Neural cell (in vitro differentiated cells): ENCODE measurements around the gene YWHAB. TPM values are rescaled to one million over a fixed set of nuclear protein-coding genes. Genes with fewer than 3 reads are reported as not detected.

Experiments
- H2AFZ ChIP-seq: fragments of 200-600, 300-800 bp; sonication (generic), shearing (Covaris generic); 2 replicates; pipeline ENCODE4 v1.6.0; 2014; ENCODE audit warnings: low read depth, mild to moderate bottlenecking, antibody characterized with exemption, low read length, moderate library complexity
- H3F3A ChIP-seq: fragments of 200-600 bp; shearing (Covaris generic); 2 replicates; pipeline ENCODE4 v1.6.1; 2016; ENCODE audit warnings: mild to moderate bottlenecking, moderate library complexity, mixed read lengths, antibody characterized with exemption, low read length; ENCODE audit not compliant: insufficient read depth, poor library complexity, severe bottlenecking
- H3K27ac ChIP-seq: fragments of 200-600, 300-800 bp; sonication (generic), shearing (Covaris generic); 2 replicates; pipeline ENCODE4 v1.5.1; 2014; ENCODE audit warnings: mild to moderate bottlenecking, low read length, moderate library complexity
- H3K27me3 ChIP-seq: fragments of 300-800, 200-600 bp; sonication (generic), shearing (Covaris generic); 2 replicates; pipeline ENCODE4 v1.6.0; 2014; ENCODE audit warnings: mild to moderate bottlenecking, low read depth, low read length, moderate library complexity; ENCODE audit not compliant: insufficient read depth
- H3K36me3 ChIP-seq: fragments of 300-800, 200-600 bp; sonication (generic), shearing (Covaris generic); 2 replicates; pipeline ENCODE4 v1.5.1; 2014; ENCODE audit warnings: mild to moderate bottlenecking, antibody characterized with exemption, low read length, moderate library complexity; ENCODE audit not compliant: insufficient read depth
- H3K4me2 ChIP-seq: fragments of 300-800, 200-600 bp; sonication (generic), shearing (Covaris generic); 2 replicates; pipeline ENCODE4 v1.6.0; 2014; ENCODE audit warnings: mild to moderate bottlenecking, low read length
- H3K4me3 ChIP-seq: fragments of 300-800, 200-600 bp; sonication (generic), shearing (Covaris generic); 2 replicates; pipeline ENCODE4 v1.5.1; 2014; ENCODE audit warnings: mild to moderate bottlenecking, low read length, moderate library complexity
- H3K79me2 ChIP-seq: fragments of 200-600 bp; shearing (Covaris generic); replicated peaks from 2 replicates; pipeline ENCODE4 v1.6.0; 2014; ENCODE audit warnings: mild to moderate bottlenecking, low read length, moderate library complexity; ENCODE audit not compliant: insufficient read depth
- H3K9ac ChIP-seq: fragments of 300-800, 200-600 bp; sonication (generic), shearing (Covaris generic); 2 replicates; pipeline ENCODE4 v1.6.1; 2016; ENCODE audit warnings: mild to moderate bottlenecking, low read length, mixed read lengths
- H3K9me2 ChIP-seq: fragments of 200-600 bp; shearing (Covaris generic); 2 replicates; pipeline ENCODE4 v1.6.1; 2016; ENCODE audit warnings: mild to moderate bottlenecking, low read length, mixed read lengths; ENCODE audit not compliant: insufficient read depth
- H3K9me3 ChIP-seq: fragments of 200-600, 300-800 bp; sonication (generic), shearing (Covaris generic); 2 replicates; pipeline ENCODE4 v1.6.1; 2016; ENCODE audit warnings: mild to moderate bottlenecking, mixed run types, low read length, moderate library complexity, mixed read lengths
- H4K20me1 ChIP-seq: fragments of 200-600 bp; shearing (Covaris generic); 2 replicates; pipeline ENCODE4 v1.6.1; 2016; ENCODE audit warnings: mild to moderate bottlenecking, mixed run types; ENCODE audit not compliant: insufficient read depth
- EP300 ChIP-seq: fragments of 450-650 bp; conservative IDR thresholded peaks from 2 replicates; pipeline ENCODE4 v1.6.1; 2014; ENCODE audit warnings: antibody characterized with exemption, mild to moderate bottlenecking, moderate library complexity; ENCODE audit not compliant: poor library complexity, severe bottlenecking
- EZH2 ChIP-seq: fragments of 200-600, 300-800 bp; shearing (Covaris generic), sonication (generic); IDR thresholded peaks from 2 replicates; pipeline ENCODE4 v1.6.1; 2014; ENCODE audit warnings: antibody characterized with exemption, low read length, borderline replicate concordance, mild to moderate bottlenecking; ENCODE audit not compliant: insufficient read depth, poor library complexity, severe bottlenecking
- MXI1 ChIP-seq: fragments of 450-650 bp; conservative IDR thresholded peaks from 2 replicates; pipeline ENCODE4 v1.6.1; 2014; ENCODE audit warnings: antibody characterized with exemption, mild to moderate bottlenecking; ENCODE audit not compliant: poor library complexity, severe bottlenecking
- POLR2AphosphoS5 ChIP-seq: IDR thresholded peaks from 2 replicates; pipeline ENCODE4 v1.6.1; 2012
- RAD21 ChIP-seq: fragments of 450-650 bp; conservative IDR thresholded peaks from 2 replicates; pipeline ENCODE4 v1.6.1; 2014; ENCODE audit warnings: antibody characterized with exemption, mild to moderate bottlenecking, moderate library complexity
- REST ChIP-seq: IDR thresholded peaks from 2 replicates; pipeline ENCODE4 v1.6.1; 2012; ENCODE audit warnings: borderline replicate concordance
- SMC3 ChIP-seq: fragments of 450-650 bp; conservative IDR thresholded peaks from 2 replicates; pipeline ENCODE4 v1.6.1; 2014; ENCODE audit warnings: antibody characterized with exemption, mild to moderate bottlenecking, moderate library complexity; ENCODE audit not compliant: poor library complexity
- TAF1 ChIP-seq: IDR thresholded peaks from 2 replicates; pipeline ENCODE4 v1.6.1; 2012; ENCODE audit warnings: low read depth
- polyA plus RNA-seq: library from polyadenylated mRNA; depleted of rRNA; stranded (reverse); fragments of >200 nt; gene quantifications from 2 replicates; pipeline ENCODE4 v1.2.3, GENCODE V29; 2014
- TF ChIP-seq, protein P1 (sequence below): fragments of 450-650 bp; IDR thresholded peaks from 2 replicates; pipeline ENCODE4 v1.5.1; 2014; ENCODE audit warnings: antibody characterized with exemption, mild to moderate bottlenecking, moderate library complexity; ENCODE audit not compliant: poor library complexity, severe bottlenecking

YWHAB gene
- polyA plus RNA-seq, 1 donor from 2014 or later = 279 TPM

- Histone ChIP-seq H3K27ac (no peak overlapping the region), H3K9me2 (no peaks in the 10 kb centered on the region), H3K27me3 (no peaks in the 10 kb centered on the region), H3K9ac (no peak overlapping the region), H3K4me2 (no peak overlapping the region), H3K79me2 (peaks cover 11% of the 10 kb centered on the region), H4K20me1 (no peaks in the 10 kb centered on the region), H3K9me3 (no peaks in the 10 kb centered on the region), H3F3A (no peaks in the 10 kb centered on the region), H3K36me3 (peaks cover 12% of the 10 kb centered on the region), H2AFZ (no peak overlapping the region), H3K4me3 (no peak overlapping the region)
- TF ChIP-seq EP300 (no peak), REST (no peak), TAF1 (no peak), RAD21 (no peak), MXI1 (no peak), EZH2 (no peak)
- TF ChIP-seq, protein P1, sequence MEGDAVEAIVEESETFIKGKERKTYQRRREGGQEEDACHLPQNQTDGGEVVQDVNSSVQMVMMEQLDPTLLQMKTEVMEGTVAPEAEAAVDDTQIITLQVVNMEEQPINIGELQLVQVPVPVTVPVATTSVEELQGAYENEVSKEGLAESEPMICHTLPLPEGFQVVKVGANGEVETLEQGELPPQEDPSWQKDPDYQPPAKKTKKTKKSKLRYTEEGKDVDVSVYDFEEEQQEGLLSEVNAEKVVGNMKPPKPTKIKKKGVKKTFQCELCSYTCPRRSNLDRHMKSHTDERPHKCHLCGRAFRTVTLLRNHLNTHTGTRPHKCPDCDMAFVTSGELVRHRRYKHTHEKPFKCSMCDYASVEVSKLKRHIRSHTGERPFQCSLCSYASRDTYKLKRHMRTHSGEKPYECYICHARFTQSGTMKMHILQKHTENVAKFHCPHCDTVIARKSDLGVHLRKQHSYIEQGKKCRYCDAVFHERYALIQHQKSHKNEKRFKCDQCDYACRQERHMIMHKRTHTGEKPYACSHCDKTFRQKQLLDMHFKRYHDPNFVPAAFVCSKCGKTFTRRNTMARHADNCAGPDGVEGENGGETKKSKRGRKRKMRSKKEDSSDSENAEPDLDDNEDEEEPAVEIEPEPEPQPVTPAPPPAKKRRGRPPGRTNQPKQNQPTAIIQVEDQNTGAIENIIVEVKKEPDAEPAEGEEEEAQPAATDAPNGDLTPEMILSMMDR = no peak
Observed at GRCh38 chr20:44954211-44954610, 68.7 kb downstream of the YWHAB start.

GRCh38 chr20:44955270-44955669 is 69.8 kb downstream of the YWHAB start:
- Histone ChIP-seq H3K9me2 (no peaks in the 10 kb centered on the region), H3K9ac (no peak overlapping the region), H3K27ac (no peak overlapping the region), H3K4me3 (no peak overlapping the region), H3K36me3 (peaks cover 10% of the 10 kb centered on the region), H4K20me1 (no peaks in the 10 kb centered on the region), H3K79me2 (peaks cover 17% of the 10 kb centered on the region), H3K9me3 (no peaks in the 10 kb centered on the region), H2AFZ (no peak overlapping the region), H3F3A (no peaks in the 10 kb centered on the region), H3K4me2 (no peak overlapping the region), H3K27me3 (no peaks in the 10 kb centered on the region)
- no peak for TF ChIP-seq EZH2
- no peak for TF ChIP-seq SMC3
- TF ChIP-seq REST = no peak
- TF ChIP-seq EP300 = no peak
- no peak for TF ChIP-seq MXI1
- TF ChIP-seq POLR2AphosphoS5 = no peak
- TF ChIP-seq RAD21 = no peak
- no peak for TF ChIP-seq TAF1
- TF ChIP-seq, protein P1 = no peak
